ENCODE results near the gene MCMBP.

DNA sequence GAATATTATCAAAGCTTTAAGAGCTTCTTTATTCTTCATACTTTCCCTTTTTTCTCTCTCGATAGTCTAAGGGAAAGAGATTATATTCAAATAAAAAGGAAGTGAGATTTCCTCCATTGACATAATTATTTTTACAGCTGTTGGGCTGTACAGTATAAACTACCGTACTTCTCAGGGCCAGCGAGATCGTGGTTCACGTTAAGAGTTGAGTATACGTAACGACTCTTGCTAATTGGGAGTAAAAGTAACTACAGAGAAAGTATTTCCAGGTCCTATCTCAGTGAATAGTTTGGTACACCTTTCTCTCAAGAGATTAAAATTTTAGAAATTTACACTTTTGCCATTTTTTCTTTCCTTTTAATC, 89.0 kb downstream of the MCMBP start:
- TF ChIP-seq, protein P1, sequence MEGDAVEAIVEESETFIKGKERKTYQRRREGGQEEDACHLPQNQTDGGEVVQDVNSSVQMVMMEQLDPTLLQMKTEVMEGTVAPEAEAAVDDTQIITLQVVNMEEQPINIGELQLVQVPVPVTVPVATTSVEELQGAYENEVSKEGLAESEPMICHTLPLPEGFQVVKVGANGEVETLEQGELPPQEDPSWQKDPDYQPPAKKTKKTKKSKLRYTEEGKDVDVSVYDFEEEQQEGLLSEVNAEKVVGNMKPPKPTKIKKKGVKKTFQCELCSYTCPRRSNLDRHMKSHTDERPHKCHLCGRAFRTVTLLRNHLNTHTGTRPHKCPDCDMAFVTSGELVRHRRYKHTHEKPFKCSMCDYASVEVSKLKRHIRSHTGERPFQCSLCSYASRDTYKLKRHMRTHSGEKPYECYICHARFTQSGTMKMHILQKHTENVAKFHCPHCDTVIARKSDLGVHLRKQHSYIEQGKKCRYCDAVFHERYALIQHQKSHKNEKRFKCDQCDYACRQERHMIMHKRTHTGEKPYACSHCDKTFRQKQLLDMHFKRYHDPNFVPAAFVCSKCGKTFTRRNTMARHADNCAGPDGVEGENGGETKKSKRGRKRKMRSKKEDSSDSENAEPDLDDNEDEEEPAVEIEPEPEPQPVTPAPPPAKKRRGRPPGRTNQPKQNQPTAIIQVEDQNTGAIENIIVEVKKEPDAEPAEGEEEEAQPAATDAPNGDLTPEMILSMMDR (IDR thresholded peaks at IDR 0.05; ENCODE audit: low read depth, low read length) = no peak
- no peak for TF ChIP-seq EZH2phosphoT487 (IDR thresholded peaks at IDR 0.05; ENCODE audit: low read depth)

All from OCI-LY3 (cell line).